Measurements from ENCODE around the gene ADM2.
A peak's percentile ranks its signal among the peaks of the same experiment; 100 is the strongest.

The ADM2 gene

DNA sequence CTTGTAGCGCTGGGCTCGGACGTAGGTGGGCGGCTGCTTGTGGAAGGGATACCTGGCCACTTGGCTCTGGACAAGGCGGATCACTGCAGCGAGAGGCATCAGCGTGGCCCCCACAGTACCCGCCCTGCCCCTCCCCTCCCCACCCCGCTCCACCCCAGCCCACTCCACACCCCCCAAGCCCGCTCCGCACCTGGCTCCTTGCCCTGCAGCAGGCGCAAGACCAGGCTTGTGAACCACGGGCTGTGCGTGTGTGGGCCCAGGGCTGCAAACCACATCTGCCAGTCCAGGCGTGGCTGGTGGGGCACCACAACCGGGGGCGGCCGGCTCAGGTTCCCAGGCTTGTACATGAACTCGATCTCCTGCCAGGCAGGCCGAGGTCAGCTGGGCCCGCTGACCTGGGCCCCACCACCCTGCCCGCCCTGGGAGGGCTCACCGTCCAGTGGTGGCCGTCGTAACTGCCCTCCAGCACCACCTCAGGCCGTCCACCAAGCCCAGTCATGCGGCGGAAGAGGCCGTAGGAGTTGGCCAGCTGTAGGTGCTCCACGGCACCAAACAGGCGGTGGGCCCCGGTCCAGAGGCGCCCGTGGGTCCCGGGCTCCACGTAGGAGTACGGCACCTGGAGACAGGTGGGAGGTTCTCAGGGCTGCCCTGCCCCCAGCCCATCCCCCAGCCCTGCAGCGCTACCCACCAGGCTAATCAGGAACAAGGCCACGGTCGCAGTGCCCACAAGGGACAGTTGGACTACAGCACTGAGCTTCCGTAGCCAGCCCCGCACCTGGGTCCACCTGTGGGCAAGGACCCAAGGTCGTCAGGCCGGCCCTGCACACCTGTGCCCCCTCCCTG, 23.2 kb downstream of the ADM2 start:
- H3K27ac ChIP-seq: no peak overlapping the region

DNA sequence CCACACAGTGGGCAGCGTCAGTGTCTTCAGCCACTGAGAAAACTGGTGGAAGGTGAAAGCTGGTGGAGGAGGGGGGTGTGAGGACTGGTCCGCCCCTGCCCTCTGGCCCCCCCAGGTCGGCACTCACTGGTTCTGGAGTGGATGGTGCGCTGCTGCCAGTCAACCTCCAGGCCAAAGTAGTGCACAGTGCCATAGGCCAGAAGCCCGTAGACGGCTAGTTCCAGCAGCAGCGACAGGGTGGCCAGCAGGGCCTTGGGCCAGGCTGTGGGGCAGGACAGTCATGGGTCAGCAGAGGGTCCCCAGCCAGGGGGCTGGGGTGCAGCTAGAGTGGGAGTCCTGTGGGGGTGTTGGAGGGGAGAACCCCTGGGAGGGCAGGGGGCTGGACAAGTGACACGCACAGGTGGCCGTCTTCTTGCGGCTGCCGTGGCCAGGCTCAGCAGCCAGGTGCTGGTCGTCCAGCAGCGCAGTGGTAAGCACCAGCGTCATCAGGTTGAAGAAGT, 24.0 kb downstream of the ADM2 start:
- TF ChIP-seq, protein P1, sequence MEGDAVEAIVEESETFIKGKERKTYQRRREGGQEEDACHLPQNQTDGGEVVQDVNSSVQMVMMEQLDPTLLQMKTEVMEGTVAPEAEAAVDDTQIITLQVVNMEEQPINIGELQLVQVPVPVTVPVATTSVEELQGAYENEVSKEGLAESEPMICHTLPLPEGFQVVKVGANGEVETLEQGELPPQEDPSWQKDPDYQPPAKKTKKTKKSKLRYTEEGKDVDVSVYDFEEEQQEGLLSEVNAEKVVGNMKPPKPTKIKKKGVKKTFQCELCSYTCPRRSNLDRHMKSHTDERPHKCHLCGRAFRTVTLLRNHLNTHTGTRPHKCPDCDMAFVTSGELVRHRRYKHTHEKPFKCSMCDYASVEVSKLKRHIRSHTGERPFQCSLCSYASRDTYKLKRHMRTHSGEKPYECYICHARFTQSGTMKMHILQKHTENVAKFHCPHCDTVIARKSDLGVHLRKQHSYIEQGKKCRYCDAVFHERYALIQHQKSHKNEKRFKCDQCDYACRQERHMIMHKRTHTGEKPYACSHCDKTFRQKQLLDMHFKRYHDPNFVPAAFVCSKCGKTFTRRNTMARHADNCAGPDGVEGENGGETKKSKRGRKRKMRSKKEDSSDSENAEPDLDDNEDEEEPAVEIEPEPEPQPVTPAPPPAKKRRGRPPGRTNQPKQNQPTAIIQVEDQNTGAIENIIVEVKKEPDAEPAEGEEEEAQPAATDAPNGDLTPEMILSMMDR (conservative IDR thresholded peaks at IDR 0.05): no peak
- H3K27ac ChIP-seq: no peak overlapping the region

More for the DNA sequence above, 23.2 kb downstream of the ADM2 start:
- TF ChIP-seq, protein P1 (conservative IDR thresholded peaks at IDR 0.05): no peak

DNA sequence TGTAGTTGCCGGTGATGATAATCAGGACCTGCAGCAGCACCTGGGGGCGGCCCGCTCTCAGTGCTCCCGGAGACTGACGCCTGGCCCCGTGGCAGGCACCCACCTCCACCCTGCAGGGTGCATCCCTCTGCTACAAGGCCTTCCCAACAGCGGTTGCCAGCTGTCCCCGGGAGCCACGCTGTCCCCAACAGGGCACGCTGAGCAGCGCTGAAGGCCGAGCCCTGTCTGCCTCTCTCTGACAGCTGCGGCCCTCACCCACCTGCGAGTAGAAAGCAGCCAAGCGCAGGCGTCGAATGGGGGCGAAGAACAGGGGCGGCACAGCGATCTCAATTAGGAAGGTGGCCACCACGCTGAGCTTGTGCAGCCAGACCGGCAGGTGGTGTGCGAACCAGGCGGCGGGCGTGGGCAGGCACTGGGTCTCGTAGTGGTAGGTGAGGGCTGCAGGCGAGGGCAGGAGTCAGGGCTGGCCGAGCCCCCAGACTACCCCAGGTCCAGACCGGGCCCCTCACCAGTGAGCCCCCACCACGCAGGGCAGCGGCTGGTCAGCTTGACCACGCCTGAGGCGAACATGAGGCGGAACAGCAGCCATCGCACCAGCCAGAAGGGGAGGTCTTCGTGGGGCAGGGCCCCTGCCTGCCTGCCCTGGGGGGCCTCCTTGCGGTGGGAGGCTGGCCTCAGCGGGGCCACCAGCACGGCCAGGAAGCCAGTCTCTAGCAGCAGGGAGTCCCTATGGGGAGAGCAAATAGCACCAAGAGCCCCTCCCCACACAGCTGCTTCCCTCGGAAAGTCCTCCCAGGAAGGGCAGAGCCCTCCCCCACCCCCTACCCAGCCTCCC, 24.6 kb downstream of the ADM2 start:
- TF ChIP-seq, protein P1 (conservative IDR thresholded peaks at IDR 0.05): no peak
- H3K27ac ChIP-seq: peak overlapping the region; percentile 59; the same call in 1 of the 2 replicates

DNA sequence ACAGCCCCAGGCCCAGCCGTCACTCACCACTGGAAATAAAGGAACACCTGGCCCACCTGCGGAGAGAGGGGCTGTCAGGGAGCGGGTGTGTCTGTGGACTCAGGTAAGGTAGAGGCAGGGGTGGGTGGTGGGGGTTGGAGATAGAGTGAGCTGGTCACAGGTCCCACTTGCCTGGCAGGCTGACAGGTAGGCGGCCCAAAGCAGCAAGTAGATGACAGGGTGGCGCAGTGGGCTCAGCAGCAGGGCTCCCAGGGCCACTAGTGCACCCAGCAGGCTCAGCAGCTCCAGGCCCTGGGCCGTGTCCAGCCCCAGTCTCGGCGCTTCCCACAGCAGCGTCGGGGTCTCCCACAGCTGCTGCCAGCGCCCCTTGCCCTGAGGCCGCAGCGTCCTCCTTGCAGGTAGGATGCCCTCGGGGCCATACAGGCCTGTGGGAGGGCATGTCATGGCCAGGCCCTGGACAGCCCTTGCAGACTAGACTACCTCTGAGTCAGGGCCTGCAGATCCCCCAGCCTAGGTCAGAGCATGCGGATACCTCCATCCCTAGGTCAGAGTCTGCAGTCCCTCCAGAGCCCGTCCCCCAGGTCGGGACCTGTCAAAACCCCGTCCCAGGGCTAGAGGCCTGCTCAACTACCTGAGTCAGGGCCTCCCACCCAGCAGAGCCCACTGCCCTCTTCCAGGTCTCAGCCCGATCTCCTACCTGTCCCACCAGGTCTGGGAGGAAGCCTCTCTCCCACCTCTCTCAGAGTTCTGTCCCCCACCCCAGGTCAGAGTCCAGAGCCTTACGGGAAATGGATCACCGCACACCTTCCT, 25.5 kb downstream of the ADM2 start:
- H3K27ac ChIP-seq: peak overlapping the region; percentile 59; the same call in 1 of the 2 replicates
- TF ChIP-seq, protein P1 (conservative IDR thresholded peaks at IDR 0.05): no peak

DNA sequence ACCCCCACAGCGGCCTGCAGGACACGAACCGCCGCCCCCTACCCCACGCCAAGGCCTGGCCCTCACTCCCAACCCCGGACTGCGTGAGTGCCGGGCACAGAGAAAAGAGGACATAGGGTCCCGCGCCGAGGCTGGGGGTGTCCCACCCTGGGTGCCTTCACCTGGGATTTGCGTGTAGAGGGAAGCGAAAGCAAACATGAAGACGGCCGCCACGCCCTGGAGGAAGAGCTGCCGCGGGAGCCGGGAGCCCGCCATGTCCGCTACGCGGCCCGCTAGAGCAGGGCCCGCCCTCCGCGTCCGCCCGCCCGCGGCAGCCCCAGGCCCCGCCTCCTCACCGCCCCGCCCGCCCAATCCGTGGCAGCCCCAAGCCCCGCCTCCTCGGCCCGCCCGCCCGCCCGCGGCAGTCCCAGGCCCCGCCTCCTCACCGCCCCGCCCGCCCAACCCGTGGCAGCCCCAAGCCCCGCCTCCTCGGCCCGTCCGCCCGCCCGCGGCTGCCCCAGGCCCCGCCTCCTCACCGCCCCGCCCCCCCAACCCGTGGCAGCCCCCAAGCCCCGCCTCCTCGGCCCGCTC, 26.2 kb downstream of the ADM2 start, which contains the start of gene LMF2:
TSS of gene LMF2 (minus strand) at position 282 of the 570 bp plus-strand sequence. CDS start at position 255, 27 bp downstream.
- TF ChIP-seq, protein P1 (conservative IDR thresholded peaks at IDR 0.05): no peak

DNA sequence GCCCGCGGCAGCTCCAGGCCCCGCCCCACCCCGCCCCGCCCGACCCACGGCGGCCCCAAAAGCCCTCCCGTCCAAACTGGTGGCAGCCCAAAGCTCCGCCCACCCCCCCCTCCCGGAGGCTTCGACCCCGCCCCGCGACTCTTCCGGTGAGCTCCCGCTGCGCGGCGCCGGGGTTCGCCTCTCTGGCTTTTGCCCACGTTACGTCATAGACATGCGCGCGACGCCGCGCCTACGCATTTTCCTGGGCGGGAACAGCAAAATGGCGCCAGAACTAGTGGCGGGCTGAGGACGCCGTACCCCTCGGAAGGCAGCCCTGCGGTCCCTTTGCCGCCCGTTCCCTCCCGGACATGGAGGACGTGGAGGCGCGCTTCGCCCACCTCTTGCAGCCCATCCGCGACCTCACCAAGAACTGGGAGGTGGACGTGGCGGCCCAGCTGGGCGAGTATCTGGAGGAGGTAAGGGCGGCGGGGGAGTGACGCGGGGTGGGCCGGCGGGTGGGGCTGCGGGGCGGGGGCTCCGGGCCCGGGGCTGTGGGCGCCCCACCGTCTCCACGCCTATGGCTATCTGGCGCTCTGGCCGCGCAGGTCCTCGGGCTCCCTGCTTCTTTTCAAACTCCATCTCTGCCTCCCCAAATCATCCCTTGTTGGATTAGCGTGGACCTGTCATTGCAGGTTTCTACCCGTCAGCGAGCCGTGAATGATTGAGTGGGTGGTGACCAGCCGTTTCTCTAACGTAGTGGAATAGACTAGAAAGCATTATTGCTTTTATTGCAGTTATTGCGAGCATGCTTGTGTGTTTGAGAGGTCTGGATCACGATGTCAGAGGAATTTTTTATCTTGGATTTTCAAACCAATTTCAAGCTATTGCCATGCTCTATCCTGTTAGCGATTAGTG, 26.9 kb downstream of the ADM2 start, which contains the start of gene NCAPH2:
TSS of gene NCAPH2 (plus strand) at position 234 of the 894 bp plus-strand sequence. CDS start at position 348, 114 bp downstream.
- H3K27ac ChIP-seq: peak within 1 kb of the TSS; percentile 78
- TF ChIP-seq, protein P1 (conservative IDR thresholded peaks at IDR 0.05): no peak

More for the DNA sequence above, 26.2 kb downstream of the ADM2 start, which contains the start of gene LMF2:
- H3K27ac ChIP-seq: peak within 1 kb of the TSS; percentile 78

All from VCaP (cell line).